GM12892 (cell line): ENCODE data around the gene TEX48.

Experiments used
- POLR2A ChIP-seq: IDR thresholded peaks from 2 replicates; pipeline ENCODE4 v1.6.1; 2011; ENCODE audit warnings: low read depth, low read length, control low read depth
- POLR2AphosphoS5 ChIP-seq: IDR thresholded peaks from 2 replicates; pipeline ENCODE4 v1.6.1; 2011; ENCODE audit warnings: low read depth, low read length, control low read depth

DNA sequence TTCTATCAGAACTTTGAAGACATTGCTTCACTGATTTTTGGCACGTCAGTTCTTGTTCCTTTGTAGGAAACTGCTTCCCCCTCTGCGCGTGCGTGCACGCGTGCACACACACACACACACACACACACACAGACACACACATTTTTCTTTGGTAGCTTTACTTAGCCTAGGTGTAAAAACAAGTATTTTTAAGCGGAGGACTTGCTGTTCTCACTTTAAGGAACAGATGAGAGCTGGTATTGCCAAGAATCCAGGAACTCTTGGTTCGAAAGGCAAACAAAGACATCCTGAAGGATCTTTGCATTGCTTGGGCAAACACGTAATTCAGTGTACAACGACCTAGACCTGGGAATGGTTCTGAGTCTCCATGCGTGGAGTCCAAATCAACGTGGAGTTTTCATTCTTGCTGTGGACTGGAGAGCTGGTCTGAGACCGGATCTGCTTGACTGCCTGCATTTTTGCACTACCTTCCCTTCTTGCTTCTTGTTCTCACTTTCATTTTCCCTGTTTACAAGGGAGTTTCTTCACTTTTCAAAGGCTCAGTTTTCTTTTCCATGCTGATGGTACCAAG lies 62.7 kb downstream of the TEX48 start:
- TF ChIP-seq POLR2AphosphoS5 (no peak), POLR2A (no peak)
